Ovary (tissue), 9 donors: Measurements from ENCODE around the gene LIM2. TPM values are rescaled to one million over a fixed set of nuclear protein-coding genes. Genes with fewer than 3 reads are reported as not detected.

ENCODE experiments used
- DNase-seq, 5 donors: peaks; one replicate each; pipeline ENCODE4 v3.0.0-alpha.2; 2019 to 2020
- H3K27ac ChIP-seq, 2 donors: fragments of 200-600 bp; one replicate each; pipeline versions ENCODE4 v1.5.1 to v1.8.0; 2019 to 2022
- H3K27me3 ChIP-seq: fragments of 200-600 bp; one replicate; pipeline ENCODE4 v1.8.0; 2022
- H3K36me3 ChIP-seq: fragments of 200-600 bp; sonication (generic); one replicate; pipeline ENCODE4 v1.5.1; 2019
- H3K4me1 ChIP-seq: one replicate; pipeline ENCODE4 v1.8.1; 2013; ENCODE audit warnings: mild to moderate bottlenecking, moderate library complexity; ENCODE audit not compliant: insufficient read depth
- H3K4me3 ChIP-seq: fragments of 200-600 bp; sonication (generic); one replicate; pipeline ENCODE4 v1.5.1; 2017
- H3K9me3 ChIP-seq, 2 donors: fragments of 200-600 bp in 1 of 2; sonication (generic) in 1 of 2; one replicate each; pipeline versions ENCODE4 v1.5.1 to v1.8.1; 2013 to 2019; ENCODE audit warnings: mild to moderate bottlenecking in 1 of 2, moderate library complexity in 1 of 2
- EP300 ChIP-seq: sonication (generic); formaldehyde crosslinking; IDR thresholded peaks from one replicate; pipeline ENCODE4 v1.6.1; 2017; ENCODE audit warnings: antibody characterized with exemption
- POLR2A ChIP-seq: fragments of 450-650 bp; IDR thresholded peaks from one replicate; pipeline ENCODE4 v1.6.1; 2017; ENCODE audit warnings: antibody characterized with exemption, mild to moderate bottlenecking, moderate library complexity
- WGBS, 3 donors: extraction: QIAGEN DNeasy Blood & Tissue Kit in 1 of 3; methylation state at CpG; one replicate each; pipeline versions ENCODE4 v1.1.5 to v1.1.7; 2013 to 2017; 5-methylcytosine and 5-hydroxymethylcytosine counted together
- intact Hi-C, 4 donors: fragments of 100-400 bp; cut with DNase I; formaldehyde crosslinking; loops; one replicate each; pipeline versions ENCODE4 v1.11.0 to v1.15.1; 2022 to 2023
- polyA plus RNA-seq, 2 donors: library from polyadenylated mRNA; stranded (reverse); fragments of 200-250 nt in 1 of 2; fragments of 350-450 nt in 1 of 2; fragmentation: Illumina TruSeq in 1 of 2; extraction: RNeasy Lipid Tissue Mini Kit (QIAGEN cat#74804) in 1 of 2; gene quantifications; one replicate each; pipeline ENCODE4 v1.2.3, GENCODE V29; 2013 to 2014
- total RNA-seq, 7 donors: library from RNA; depleted of rRNA in 2 of 7; stranded (reverse); fragments of >200 nt in 2 of 7; fragmentation: NEBNext Ultra II Directional in 3 of 7; extraction: Animal tissue kit (Norgen Biotek cat#: 25700) in 3 of 7; gene quantifications; one replicate each; pipeline versions ENCODE4 v1.1.0 to v1.2.4, GENCODE V29; 2016 to 2023
- TF ChIP-seq, protein P1 (sequence below), 3 donors: fragments of 450-650 bp in 2 of 3; fragments of 200-600 bp in 1 of 3; IDR thresholded peaks; one replicate each; pipeline versions ENCODE4 v1.5.1 to v1.8.0; 2016 to 2022; ENCODE audit warnings: antibody characterized with exemption in 3 of 3, mild to moderate bottlenecking in 1 of 3
- donor health status: DM: no; HTN: no; CAD: no; lungs with moderate emphysema.
- donor health status: DM: no; HTN: no; CAD: no.
- donor health status: Bipolar disorder and iron deficiency.
- donor health status: DM: yes; HTN: yes; CAD: no.
- donor health status: DM: no; HTN: no; CAD: no.
- donor health status: DM: yes; HTN: yes; CAD: no.

The LIM2 gene
- total and polyA plus RNA-seq, 9 donors, result not detected

DNA sequence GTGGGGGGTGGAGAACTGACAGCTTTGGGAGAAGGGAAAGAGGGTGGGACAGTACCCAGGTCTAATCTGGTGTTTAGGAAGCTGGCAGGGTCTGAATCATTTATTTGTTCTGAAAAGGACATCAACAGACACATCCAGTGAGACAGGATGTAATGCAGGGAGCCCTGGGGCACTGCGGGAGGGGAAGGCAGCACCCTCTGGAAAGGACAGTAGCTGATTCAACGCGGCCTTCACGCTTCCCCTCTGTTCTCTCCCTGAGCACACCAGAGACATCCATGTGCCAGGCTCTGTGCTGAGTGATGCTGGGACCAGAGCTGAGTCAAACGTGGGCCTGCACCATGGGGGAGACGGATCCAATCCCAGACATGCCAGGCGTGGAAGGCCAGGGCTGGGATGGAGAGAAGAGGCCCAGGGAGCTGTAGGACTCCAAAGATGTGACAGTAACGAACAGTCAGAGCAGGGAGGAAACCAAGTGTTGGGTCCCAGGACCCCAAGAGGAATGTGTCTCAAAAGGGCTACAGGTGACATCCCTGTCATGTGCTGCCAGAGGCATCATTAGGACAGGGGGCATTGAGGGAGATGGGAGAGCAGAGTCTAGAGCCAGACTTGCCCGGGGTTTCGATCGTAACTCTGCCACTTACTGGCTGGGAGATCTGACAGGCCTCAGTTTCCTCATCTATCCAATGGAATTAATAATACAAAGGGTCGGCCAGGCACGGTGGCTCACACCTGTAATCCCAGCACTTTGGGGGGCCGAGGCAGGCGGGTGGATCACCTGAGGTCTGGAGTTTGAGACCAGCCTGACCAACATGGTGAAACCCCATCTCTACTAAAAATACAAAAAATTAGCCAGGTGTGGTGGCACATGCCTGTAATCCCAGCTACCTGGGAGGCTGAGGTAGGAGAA lies 23.3 kb downstream of the LIM2 start:
- Histone ChIP-seq H3K36me3 (no peaks in the 10 kb centered on the region), H3K27me3 (no peaks in the 10 kb centered on the region), H3K4me1 (peaks cover 7% of the 10 kb centered on the region), H3K9me3 (no peaks in the 10 kb centered on the region), H3K4me3 (no peak overlapping the region), H3K27ac (no peak overlapping the region)
- no peak for DNase-seq
- intact Hi-C loops, result loop anchor here in 1 of 4 donors (10.0 kb wide), 1 partner anchor 340 kb away; no protein-coding TSS in a partner anchor
- TF ChIP-seq POLR2A (no peak), EP300 (no peak)
- TF ChIP-seq, protein P1, sequence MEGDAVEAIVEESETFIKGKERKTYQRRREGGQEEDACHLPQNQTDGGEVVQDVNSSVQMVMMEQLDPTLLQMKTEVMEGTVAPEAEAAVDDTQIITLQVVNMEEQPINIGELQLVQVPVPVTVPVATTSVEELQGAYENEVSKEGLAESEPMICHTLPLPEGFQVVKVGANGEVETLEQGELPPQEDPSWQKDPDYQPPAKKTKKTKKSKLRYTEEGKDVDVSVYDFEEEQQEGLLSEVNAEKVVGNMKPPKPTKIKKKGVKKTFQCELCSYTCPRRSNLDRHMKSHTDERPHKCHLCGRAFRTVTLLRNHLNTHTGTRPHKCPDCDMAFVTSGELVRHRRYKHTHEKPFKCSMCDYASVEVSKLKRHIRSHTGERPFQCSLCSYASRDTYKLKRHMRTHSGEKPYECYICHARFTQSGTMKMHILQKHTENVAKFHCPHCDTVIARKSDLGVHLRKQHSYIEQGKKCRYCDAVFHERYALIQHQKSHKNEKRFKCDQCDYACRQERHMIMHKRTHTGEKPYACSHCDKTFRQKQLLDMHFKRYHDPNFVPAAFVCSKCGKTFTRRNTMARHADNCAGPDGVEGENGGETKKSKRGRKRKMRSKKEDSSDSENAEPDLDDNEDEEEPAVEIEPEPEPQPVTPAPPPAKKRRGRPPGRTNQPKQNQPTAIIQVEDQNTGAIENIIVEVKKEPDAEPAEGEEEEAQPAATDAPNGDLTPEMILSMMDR (IDR thresholded peaks at IDR 0.05), result no peak
- 79 to 86% (median 85%) methylated on average over 15 of the region's 15 CpGs for WGBS, 3 donors

DNA sequence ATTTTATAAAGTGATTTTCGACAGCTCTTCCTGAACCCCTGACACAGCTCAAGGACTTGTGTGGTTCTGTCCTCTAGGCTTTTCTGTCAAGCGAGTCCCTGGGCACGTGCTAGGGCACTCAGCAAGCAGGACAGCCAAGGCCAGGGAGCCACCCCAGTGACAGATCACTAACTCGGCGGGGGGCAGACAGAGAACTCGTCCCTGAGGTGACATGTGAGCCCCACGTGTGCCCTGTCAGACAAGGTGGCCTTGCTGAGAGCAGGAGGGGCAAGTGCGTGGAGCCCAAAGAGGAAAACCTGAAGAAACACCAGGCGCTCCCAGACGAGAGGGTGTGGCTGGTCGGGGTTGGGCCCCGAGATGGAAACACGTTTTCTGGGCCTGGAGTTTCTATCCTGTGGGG lies 26.5 kb downstream of the LIM2 start:
- Histone ChIP-seq H3K4me3 (no peak overlapping the region), H3K27ac (no peak overlapping the region), H3K27me3 (no peaks in the 10 kb centered on the region), H3K36me3 (no peaks in the 10 kb centered on the region), H3K9me3 (no peaks in the 10 kb centered on the region), H3K4me1 (peaks cover 4% of the 10 kb centered on the region)
- 91 to 94% (median 92%) methylated on average over 13 of the region's 13 CpGs for WGBS, 3 donors
- intact Hi-C loops, result loop anchor here in 1 of 4 donors (10.0 kb wide), 1 partner anchor 344 kb away; no protein-coding TSS in a partner anchor
- DNase-seq, result no peak
- TF ChIP-seq EP300, result no peak
- TF ChIP-seq, protein P1 (IDR thresholded peaks at IDR 0.05), result no peak
- TF ChIP-seq POLR2A, result no peak

DNA sequence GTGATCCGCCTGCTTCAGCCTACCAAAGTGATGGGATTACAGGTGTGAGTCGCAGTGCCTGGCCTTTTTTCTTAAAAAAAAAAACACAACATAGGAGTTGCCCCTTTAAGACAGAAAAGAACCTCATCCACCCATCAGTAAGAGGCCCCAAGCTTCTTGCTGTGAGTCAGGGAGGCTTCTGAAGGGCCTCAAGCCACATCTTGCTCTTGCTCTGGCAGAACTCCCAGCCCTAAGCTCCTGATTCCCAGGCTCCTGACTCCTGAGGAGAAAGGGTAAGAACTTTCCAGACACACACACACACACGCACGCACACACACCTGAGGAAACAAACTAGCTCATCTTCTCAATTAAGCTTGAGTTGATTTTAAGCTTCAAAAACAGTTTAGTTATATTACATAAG lies 28.5 kb downstream of the LIM2 start:
- 73 to 93% (median 88%) methylated on average over 4 of the region's 4 CpGs for WGBS, 3 donors
- no peak for TF ChIP-seq POLR2A
- TF ChIP-seq EP300, result no peak
- TF ChIP-seq, protein P1 (IDR thresholded peaks at IDR 0.05), result no peak
- Histone ChIP-seq H3K4me1 (no peaks in the 10 kb centered on the region), H3K27me3 (no peaks in the 10 kb centered on the region), H3K9me3 (no peaks in the 10 kb centered on the region), H3K4me3 (no peak overlapping the region), H3K27ac (no peak overlapping the region), H3K36me3 (no peaks in the 10 kb centered on the region)
- DNase-seq, result no peak
- intact Hi-C loops, result no loop called here

DNA sequence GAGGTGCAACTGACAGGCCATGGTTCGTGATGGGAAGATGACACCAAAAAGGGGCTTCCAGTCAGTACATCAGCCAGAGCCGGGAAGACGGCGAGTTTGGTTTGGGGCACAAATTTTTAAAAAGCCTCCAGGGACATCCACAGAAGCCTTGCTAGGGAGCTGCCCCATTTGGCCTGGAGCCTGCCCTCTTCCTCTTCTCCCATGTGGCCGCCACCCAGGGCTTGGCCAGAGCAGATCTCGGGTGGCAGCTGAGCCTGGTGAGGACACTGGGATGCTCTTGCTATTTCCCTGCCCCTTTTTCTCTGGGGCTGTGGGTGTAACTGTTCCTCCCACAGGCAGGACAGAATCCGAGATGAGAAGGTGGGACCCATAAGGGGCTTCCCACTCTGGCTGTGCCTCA lies 29.8 kb downstream of the LIM2 start:
- WGBS, 3 donors, result 87 to 90% (median 88%) methylated on average over 7 of the region's 7 CpGs
- H3K36me3 ChIP-seq, result no peaks in the 10 kb centered on the region
- intact Hi-C loops, result no loop called here
- no peaks in the 10 kb centered on the region for H3K4me1 ChIP-seq
- H3K9me3 ChIP-seq, result no peaks in the 10 kb centered on the region
- no peak overlapping the region for H3K27ac ChIP-seq
- H3K4me3 ChIP-seq, result no peak overlapping the region
- TF ChIP-seq, protein P1 (IDR thresholded peaks at IDR 0.05), result no peak
- TF ChIP-seq POLR2A (no peak), EP300 (no peak)
- no peaks in the 10 kb centered on the region for H3K27me3 ChIP-seq
- DNase-seq, result no peak
